K562 (cell line): ENCODE results near the gene NR6A1. TPM values are rescaled to one million over a fixed set of nuclear protein-coding genes. Genes with fewer than 3 reads are reported as not detected.

Experiments used
- BCOR ChIP-seq: fragments of 450-650 bp; IDR thresholded peaks from 2 replicates; pipeline ENCODE4 v1.6.1; 2016
- BRF2 ChIP-seq: IDR thresholded peaks from 3 replicates; pipeline ENCODE4 v1.6.1; 2011; ENCODE audit warnings: borderline replicate concordance, mild to moderate bottlenecking; ENCODE audit not compliant: insufficient read length, insufficient read depth
- CAMTA2 ChIP-seq: fragments of 250-450 bp; sonication (Bioruptor Pico); conservative IDR thresholded peaks from 2 replicates; pipeline ENCODE4 v1.5.1; 2022
- CBFA2T3 ChIP-seq: fragments of 450-650 bp; IDR thresholded peaks from 2 replicates; pipeline ENCODE4 v1.6.1; 2017
- CBX1 ChIP-seq: sonication (generic); IDR thresholded peaks from 2 replicates; pipeline ENCODE4 v1.6.1; 2016; ENCODE audit warnings: antibody characterized with exemption, low read depth, mild to moderate bottlenecking
- CEBPG ChIP-seq, 3 experiments: fragments of 200-800 bp in 1 of 3; sonication (Bioruptor generic) in 1 of 3; sonication (generic) in 1 of 3; formaldehyde crosslinking in 1 of 3; IDR thresholded peaks in 2 of 3; conservative IDR thresholded peaks in 1 of 3; 2 replicates each; pipeline versions ENCODE4 v1.6.1 to v1.8.0; 2016 to 2022; ENCODE audit warnings: missing compliant biosample characterization in 2 of 3, missing genetic modification characterization in 2 of 3, mild to moderate bottlenecking in 1 of 3, missing genetic modification reagents in 1 of 3
- COPS2 ChIP-seq: fragments of 450-650 bp; conservative IDR thresholded peaks from 2 replicates; pipeline ENCODE4 v1.6.1; 2016; ENCODE audit warnings: mild to moderate bottlenecking, moderate library complexity
- DIDO1 ChIP-seq: fragments of 450-650 bp; IDR thresholded peaks from 2 replicates; pipeline ENCODE4 v1.6.1; 2016; ENCODE audit warnings: low read depth, missing biosample characterization, missing genetic modification characterization
- FOXA1 ChIP-seq: fragments of 450-650 bp; IDR thresholded peaks from 2 replicates; pipeline ENCODE4 v1.6.1; 2016; ENCODE audit warnings: mild to moderate bottlenecking, borderline replicate concordance
- MCM3 ChIP-seq: fragments of 450-650 bp; IDR thresholded peaks from 2 replicates; pipeline ENCODE4 v1.6.1; 2016
- MYC ChIP-seq, 2 experiments: fragments of 250-450 bp in 1 of 2; sonication (Bioruptor Pico) in 1 of 2; IDR thresholded peaks; 2 replicates each; pipeline versions ENCODE4 v1.5.1 to v1.6.1; 2012 to 2021; ENCODE audit warnings: low read depth in 2 of 2, borderline replicate concordance in 1 of 2, improper control_type of control experiment in 1 of 2, low read length in 1 of 2, mild to moderate bottlenecking in 1 of 2, moderate library complexity in 1 of 2
- NRF1 ChIP-seq, 2 experiments: fragments of 450-650 bp; IDR thresholded peaks in 1 of 2; conservative IDR thresholded peaks in 1 of 2; 2 replicates each; pipeline ENCODE4 v1.6.1; 2014; ENCODE audit warnings: mild to moderate bottlenecking in 2 of 2
- POLR2G ChIP-seq: fragments of 200-400 bp; formaldehyde crosslinking; IDR thresholded peaks from 2 replicates; pipeline ENCODE4 v1.6.1; 2017; ENCODE audit warnings: low read depth, mild to moderate bottlenecking, antibody characterized with exemption, low read length, moderate library complexity
- PTBP1 ChIP-seq: fragments of 200-400 bp; formaldehyde crosslinking; IDR thresholded peaks from 2 replicates; pipeline ENCODE4 v1.6.1; 2017; ENCODE audit warnings: low read depth, low read length
- SAFB ChIP-seq: fragments of 200-400 bp; formaldehyde crosslinking; IDR thresholded peaks from 2 replicates; pipeline ENCODE4 v1.6.1; 2017; ENCODE audit warnings: low read depth, low read length, borderline replicate concordance
- SMARCA5 ChIP-seq: fragments of 450-650 bp; IDR thresholded peaks from 2 replicates; pipeline ENCODE4 v1.6.1; 2016
- SPI1 ChIP-seq: IDR thresholded peaks from 2 replicates; pipeline ENCODE4 v1.6.1; 2011; ENCODE audit warnings: low read depth, low read length, control low read depth, borderline replicate concordance
- SRSF9 ChIP-seq: fragments of 200-400 bp; formaldehyde crosslinking; IDR thresholded peaks from 2 replicates; pipeline ENCODE4 v1.6.1; 2017; ENCODE audit warnings: low read depth, low read length, borderline replicate concordance
- STAG1 ChIP-seq: sonication (generic); formaldehyde crosslinking; IDR thresholded peaks from 2 replicates; pipeline ENCODE4 v1.5.0; 2020; ENCODE audit warnings: missing genetic modification reagents, borderline replicate concordance
- TAF15 ChIP-seq: fragments of 200-400 bp; formaldehyde crosslinking; IDR thresholded peaks from 2 replicates; pipeline ENCODE4 v1.6.1; 2017; ENCODE audit warnings: mild to moderate bottlenecking, low read depth, low read length, moderate library complexity
- TAF9B ChIP-seq: fragments of 450-650 bp; IDR thresholded peaks from 2 replicates; pipeline ENCODE4 v1.6.1; 2018; ENCODE audit warnings: mild to moderate bottlenecking; ENCODE audit not compliant: partially characterized antibody
- polyA plus RNA-seq, 8 experiments: library from polyadenylated mRNA; depleted of rRNA in 4 of 8; stranded (reverse) in 5 of 8; unstranded in 3 of 8; fragments of >200 nt; fragmentation: Nextera tagmentation in 2 of 8; fragmentation: Illumina TruSeq in 1 of 8; extraction: Ambion mirVana in 2 of 8; extraction: Trizol in 1 of 8; gene quantifications; 2 replicates each; pipeline versions ENCODE4 v1.2.1 to v1.2.3, GENCODE V29; 2011 to 2014; ENCODE audit warnings: inconsistent platforms in 1 of 8, missing spikeins in 1 of 8
- total RNA-seq, 7 experiments: library from RNA; depleted of rRNA in 6 of 7; stranded (reverse); fragments of >200 nt in 6 of 7; fragmentation: Illumina TruSeq in 2 of 7; extraction: Trizol in 2 of 7; gene quantifications; 2 replicates each; pipeline versions ENCODE4 v1.2.1 to v1.2.3, GENCODE V29; 2011 to 2021; ENCODE audit warnings: low replicate concordance in 1 of 7
- TF ChIP-seq, protein P1 (sequence below): fragments of 450-650 bp; IDR thresholded peaks from 2 replicates; pipeline ENCODE4 v1.6.1; 2016; ENCODE audit warnings: missing biosample characterization, missing genetic modification characterization

The NR6A1 gene
- total and polyA plus RNA-seq, 9 of the 15 experiments (the other 6 are each of a cell fraction or from before 2014, with no cell fraction given): 9.7 to 55.4 (median 28.3) TPM

GRCh38 chr9:124477211-124477647 is 293.9 kb downstream of the NR6A1 start (continued):
- TF ChIP-seq BRF2 (no peak), MCM3 (no peak), DIDO1 (tag) (no peak), CBFA2T3 (no peak), TAF15 (no peak), POLR2G (no peak), CEBPG (CRISPR knock-in tag; IDR thresholded peaks at IDR 0.05) (no peak), CEBPG (tag; conservative IDR thresholded peaks at IDR 0.05 in 1 of 2, IDR thresholded peaks at IDR 0.05 in 1 of 2) (no peak), SAFB (0 out of 2 replicates have a peak, but pooled peaks have one; percentile 30), FOXA1 (no peak), TAF9B (no peak), PTBP1 (0 out of 2 replicates have a peak, but pooled peaks have one; percentile 65), BCOR (peak; percentile 79), SPI1 (no peak), COPS2 (no peak), CAMTA2 (CRISPR knock-in tag) (no peak), CBX1 (0 out of 2 replicates have a peak, but pooled peaks have one; percentile 55), MYC (IDR thresholded peaks at IDR 0.05; ENCODE audit: low read depth, low read length) (no peak), MYC (CRISPR knock-in tag; IDR thresholded peaks at IDR 0.05; ENCODE audit: borderline replicate concordance, low read depth) (no peak), SRSF9 (no peak), NRF1 (conservative IDR thresholded peaks at IDR 0.05 in 1 of 2, IDR thresholded peaks at IDR 0.05 in 1 of 2) (0 out of 4 replicates have a peak, but pooled peaks of 1 of the 2 experiments have one; percentile 17), STAG1 (no peak), SMARCA5 (0 out of 2 replicates have a peak, but pooled peaks have one; percentile 43)
- TF ChIP-seq, protein P1, sequence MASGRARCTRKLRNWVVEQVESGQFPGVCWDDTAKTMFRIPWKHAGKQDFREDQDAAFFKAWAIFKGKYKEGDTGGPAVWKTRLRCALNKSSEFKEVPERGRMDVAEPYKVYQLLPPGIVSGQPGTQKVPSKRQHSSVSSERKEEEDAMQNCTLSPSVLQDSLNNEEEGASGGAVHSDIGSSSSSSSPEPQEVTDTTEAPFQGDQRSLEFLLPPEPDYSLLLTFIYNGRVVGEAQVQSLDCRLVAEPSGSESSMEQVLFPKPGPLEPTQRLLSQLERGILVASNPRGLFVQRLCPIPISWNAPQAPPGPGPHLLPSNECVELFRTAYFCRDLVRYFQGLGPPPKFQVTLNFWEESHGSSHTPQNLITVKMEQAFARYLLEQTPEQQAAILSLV (tag): no peak
